NCI-H524 treated with DMSO at 0.1 percent for 48 hours (cell line): Measurements from ENCODE around the gene RPL26.
A peak's percentile ranks its signal among the peaks of the same experiment; 100 is the strongest.

Source experiments
- DNase-seq: peaks from one replicate; lab custom pipeline; 2025; lab: John Stamatoyannopoulos, UW

Gene RPL26

DNA sequence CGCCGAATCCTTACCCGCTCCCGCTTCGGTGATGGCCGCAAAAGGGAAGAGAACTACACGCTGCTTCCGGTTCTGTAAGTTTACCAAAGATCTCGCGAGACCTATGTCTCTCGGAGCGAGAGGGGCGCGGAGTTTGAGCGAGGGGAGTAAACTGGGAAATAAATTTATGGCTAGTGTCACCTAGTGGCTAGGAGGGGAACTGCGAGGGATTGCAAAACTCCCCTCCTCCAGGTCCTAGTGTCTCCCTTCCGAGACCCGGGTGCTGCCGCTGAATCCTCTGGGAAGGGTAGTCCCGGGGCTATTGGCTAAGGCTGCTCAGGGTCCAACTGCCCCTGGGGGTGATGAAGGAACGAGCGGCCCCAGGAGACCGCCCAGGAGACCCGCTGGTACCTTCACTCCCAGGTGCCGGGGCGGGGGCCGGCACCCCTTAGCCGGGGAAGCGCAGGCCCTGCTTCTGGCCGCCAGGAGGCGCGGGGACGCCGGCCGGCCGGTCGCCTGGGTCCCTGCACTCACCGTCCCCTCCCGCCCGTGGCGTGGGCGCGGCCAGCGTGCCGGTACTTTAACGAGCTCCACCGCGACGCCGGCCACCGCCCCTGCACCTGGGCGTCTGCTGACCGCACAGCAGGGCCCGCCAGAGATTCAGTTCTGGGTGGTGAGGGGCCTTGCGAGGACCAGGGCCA is at the start of gene RPL26:
Gene RPL26, minus strand, starts transcription at position 51 of the 680 bp plus-strand sequence. CDS start 883 bp downstream, outside the sequence.
- peak; percentile 58 for DNase-seq

- DNase-seq: no peak
Observed at GRCh38 chr17:8430966-8431365, 48.0 kb upstream of the RPL26 start.

GRCh38 chr17:8426802-8427201 is 43.8 kb upstream of the RPL26 start:
- DNase-seq: no peak

DNA sequence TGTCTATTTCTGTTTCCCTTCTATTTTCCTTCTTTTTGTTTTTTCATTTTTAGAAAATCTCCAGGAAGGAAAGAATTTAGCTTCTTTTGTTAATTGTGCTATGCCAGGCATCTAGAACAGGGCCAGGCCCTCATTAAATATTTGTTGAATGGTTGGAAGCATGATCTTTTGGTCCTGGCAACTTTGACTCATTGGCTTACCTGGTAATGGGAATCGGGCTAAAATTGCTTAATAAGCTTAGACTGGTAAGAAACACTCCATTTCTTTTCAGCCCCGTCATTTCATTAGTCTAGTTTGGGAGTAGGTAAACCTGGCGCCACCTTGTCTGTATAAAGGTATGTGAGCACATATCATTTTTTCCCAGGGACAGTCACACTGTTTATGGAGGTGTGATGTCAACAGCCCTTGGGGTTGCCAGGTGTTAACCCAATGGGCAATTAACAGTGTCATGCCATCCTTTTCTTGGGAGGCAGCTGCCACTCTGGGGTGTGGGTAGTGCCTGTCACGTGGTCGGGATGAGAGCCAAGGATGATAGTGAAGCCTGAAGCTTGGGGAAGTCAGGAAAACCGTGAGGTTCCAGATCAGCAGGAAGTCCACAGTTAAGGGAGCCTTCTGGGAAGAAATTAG is 43.2 kb upstream of the RPL26 start:
- DNase-seq: no peak

DNA sequence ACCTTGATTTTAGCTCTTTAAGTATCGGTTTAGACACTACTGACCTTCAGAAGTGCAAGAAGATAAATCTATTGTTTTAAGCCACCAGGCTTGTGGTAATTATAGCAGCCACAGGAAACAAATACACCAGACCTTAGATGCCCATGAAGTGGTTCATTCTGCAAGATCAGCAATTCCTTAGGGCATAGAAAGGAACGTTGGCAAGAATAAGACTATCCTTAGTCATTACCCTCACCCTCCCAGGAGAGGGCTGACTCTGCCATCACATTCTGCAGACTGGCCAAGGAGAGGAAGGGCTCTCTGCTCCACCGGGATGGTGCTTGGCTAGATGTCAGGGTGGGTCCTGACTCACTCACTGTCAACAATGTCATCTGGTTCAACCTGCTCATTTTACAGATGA is 38.6 kb upstream of the RPL26 start:
- no peak for DNase-seq

DNA sequence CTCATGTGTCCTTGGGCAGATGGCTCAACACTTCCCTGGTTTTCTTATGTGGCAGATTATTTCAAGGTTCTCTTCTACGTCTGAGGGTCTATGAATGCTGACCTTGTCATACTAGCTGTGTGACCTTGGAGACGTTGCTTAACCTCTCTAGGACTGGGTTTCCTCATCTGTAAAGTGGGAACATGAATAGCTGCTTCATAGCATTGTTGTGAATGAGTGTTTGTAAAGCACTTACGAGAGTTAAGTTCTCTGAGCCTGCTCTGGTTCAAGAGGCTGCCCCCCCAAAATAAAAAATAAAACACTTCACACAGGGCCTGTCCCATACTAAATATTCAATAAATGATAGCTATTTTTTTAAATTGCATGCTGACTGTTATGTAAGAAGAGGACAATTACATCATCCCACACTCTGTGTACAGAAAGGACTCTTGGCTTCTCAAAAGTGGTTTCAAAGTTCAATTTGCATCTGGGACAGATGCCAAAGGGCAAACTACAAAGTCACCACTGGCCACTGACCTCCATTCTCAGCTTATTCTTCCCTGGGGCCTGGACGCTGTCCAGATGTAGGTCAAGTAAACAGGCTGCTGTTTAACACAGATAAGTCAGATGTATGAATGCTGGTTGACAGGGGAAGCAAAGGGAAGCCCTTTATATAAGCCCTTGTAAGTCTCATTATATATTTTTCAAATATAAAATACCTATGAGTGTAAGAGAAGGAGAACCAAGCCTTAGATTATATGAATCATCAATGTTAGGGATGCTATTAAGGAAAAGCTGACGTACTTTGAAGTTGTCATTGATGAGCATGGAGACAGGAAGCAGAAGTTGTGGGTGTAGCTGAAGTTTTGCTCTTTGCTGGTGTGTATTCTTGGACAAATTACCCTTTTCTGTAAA is 37.3 kb upstream of the RPL26 start:
- no peak for DNase-seq

GRCh38 chr17:8419305-8419704 is 36.3 kb upstream of the RPL26 start:
- DNase-seq: no peak

DNA sequence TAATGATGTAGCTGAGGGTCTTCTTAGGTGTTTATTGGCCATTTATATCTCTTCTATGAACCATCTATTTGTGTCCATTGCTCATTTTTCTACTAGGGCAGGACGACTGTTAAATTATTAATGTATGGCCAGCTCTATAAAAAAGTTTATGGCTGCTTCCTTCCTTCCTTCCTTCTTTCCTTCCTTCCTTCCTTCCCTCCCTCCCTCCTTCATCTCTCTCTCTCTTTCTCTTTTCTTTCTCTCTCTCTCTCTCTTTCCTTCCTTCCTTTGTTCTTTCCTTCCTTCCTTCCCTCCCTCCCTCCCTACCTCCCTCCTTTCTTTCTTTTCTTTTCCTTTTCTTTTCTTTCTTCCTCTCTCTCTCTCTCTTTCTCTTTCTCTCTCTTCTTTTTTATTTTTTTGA is 35.5 kb upstream of the RPL26 start:
- DNase-seq: no peak

DNA sequence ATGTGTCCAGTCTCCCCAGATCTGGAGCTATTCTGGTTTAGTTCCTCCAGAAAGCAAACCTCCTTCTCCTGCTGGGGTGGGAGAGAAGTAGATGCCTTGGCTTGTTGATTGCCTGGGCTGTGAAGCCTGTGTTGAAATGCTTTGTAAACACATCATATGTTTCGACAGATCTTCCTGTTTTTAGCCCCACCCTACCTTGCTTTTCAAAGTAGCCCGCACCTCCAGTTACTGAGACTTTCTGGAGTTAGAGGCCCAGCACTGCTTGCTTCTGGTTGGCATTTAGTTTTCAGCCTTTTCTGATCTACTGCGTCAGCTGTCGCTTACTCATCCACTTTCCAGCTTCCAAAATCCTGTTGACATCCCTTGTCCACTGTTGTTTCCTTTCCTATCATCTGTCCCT is 34.8 kb upstream of the RPL26 start:
- DNase-seq: no peak

DNA sequence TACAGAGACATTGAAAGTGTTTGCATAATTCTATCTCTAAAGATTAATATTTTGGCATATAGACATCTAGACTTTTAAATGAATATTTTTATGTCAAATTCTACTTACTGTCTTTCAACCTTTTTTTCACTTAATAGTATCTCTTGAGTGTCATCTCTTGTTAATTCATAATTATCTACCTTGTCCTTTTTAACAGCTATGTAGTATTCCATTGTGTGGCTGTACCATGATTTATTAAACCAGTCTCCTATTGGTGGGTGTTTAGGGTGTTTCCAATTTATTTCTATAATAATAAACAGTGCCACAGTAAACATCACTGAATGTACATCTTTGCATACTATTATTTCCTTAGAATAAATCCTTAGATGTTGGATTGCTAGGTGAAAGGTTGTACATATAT is 30.9 kb upstream of the RPL26 start:
- no peak for DNase-seq

DNA sequence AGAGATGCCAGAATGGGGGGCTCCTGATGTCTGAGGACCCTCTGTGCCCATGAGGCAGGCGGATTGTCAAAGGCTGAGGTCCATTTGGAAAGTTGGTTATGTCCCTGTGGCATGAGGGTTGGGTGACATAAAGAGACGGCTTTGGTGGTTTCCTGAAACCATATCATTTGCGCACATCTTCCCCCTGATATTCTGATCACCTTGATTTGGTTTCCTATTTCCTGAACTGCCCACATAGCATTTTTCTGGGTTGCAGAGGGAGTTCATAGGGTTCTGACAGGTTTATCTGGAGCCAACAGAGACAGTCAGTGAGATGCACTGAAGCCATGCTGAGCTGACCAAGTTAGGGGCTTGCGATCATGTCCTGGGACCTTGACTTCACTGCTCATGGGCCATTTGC is 30.3 kb upstream of the RPL26 start:
- no peak for DNase-seq

- DNase-seq: no peak
Observed at GRCh38 chr17:8412089-8412488, 29.1 kb upstream of the RPL26 start.

DNA sequence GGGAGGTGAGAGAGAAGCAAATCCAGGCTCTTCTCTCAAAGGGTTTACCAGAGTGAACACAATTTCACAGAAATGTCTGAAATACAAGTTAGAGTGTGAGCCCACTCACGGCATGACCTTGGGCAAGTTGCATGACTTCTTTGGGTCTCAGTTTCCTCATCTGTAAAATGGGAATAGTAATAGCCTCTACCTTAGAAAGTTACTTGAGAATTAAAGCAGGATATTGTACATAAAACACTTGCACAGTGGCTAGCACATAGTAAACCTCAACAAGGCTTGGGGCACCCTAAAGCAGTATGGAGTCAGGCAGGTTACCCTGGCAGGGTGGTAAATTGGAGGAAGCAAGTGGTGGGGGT is 27.9 kb upstream of the RPL26 start:
- DNase-seq: no peak

DNA sequence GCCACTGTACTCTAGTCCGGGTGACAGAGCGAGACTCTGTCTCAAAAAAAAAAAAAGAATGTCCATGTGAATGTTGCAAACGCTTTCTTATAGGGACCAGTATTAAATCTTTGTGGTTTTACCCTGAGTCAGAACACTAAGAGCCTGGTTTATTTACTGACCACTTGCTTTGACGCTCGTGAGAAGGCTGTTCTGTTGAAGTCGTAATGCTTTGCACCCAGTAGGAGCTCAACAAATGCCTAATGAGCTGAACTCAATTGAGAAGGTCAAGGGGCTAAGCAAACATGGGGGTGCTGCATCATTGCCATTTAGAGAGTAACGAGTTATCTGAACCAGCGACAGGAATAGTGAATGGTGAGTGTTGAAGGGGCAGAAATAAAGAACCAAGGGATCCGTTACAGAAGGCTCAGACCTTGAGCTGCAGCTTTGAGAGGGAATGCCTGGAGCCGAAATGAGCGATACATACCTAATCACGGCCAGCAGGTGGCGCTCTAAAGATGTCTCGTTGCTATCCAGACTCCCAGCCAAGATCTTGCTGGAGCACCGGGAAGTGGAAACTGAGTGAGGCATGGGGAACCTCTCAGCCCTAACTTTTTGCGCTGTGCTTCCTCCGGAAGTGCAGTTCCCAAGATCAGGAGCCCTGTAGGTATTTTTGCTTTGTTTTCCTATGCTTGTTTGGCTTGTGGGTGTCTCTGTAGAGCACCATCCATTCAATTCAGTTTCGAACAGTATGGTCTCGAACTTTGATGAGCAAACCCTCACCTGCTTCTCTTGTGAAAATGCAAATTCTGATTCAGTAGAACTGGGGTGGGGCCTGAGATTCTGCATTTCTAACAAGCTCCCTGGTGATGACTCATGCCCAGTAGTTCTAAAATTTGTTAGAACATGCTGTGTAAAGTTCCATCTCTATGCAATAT is 27.2 kb upstream of the RPL26 start:
- DNase-seq: no peak

- no peak for DNase-seq
Observed at GRCh38 chr17:8408371-8408770, 25.4 kb upstream of the RPL26 start.

DNA sequence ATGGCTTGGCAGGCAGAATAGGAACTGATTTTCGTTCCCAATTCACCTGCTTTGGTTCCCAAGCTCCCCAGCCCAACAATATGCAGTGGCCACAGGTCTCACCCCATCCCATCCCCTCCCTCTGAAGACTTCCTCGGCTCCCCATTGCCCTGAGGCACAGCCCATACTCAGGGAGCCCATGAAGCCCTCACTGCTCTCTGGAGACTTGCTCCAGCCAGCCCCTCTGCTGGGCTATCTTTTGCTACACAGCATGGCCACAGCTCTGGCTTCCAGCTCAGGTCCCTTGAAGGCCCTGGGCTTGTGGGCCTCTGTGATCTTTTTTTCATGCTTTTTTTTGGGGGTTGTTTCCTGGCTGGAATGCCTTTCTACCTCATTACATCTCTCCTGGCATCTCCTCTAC is 23.2 kb upstream of the RPL26 start:
- DNase-seq: no peak

DNA sequence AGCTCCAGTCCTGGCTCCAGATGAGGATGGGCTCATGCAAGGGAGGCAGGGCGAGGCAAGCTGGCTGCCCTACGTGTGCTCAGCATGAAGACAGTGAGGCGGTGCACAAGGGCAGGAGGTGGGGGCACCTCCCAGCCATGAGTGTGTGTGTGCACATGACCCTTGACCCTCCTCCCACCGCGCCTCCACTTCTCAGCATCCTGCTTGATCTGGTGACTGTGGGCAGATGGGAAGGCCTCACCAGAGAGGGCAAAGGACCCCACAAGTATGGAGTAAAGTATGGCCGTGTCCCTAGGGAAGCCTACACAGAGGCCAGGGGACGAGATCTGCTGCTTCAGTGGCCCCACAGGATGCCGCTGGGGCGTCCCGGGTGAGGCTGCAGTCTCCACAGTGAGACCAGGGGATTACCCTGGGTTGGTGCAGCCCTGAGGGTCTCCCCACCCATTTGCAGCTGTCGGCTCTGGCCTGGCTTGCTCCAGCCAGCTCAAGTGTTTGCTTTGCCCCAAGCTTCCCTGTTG is 22.6 kb upstream of the RPL26 start:
- no peak for DNase-seq

DNA sequence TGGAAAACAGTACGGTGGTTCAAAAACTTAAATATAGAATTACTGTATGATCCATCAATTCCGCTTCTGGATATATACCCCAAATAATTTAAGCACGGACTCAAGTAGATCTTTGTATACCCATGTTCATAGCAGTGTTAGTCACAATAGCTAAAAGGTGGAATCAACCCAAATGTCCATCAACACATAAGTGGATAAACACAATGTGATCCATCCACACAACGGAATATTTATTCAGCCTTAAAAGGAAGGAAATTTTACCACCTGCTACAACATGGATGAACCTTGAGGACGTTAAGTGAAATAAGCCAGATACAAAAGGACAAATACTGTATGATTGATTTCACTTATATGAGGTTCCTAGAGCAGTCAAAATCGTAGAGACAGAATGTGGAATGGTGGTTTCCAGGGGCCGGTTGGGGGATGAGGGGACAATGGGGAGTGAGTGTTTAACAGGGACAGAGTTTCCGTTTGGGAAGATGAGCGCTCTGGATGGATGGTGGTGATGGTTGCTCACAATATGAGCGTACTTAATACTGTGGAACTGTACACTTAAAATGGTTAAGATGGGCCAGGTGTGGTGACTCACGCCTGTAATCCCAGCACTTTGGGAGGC is 20.0 kb upstream of the RPL26 start:
- DNase-seq: no peak

DNA sequence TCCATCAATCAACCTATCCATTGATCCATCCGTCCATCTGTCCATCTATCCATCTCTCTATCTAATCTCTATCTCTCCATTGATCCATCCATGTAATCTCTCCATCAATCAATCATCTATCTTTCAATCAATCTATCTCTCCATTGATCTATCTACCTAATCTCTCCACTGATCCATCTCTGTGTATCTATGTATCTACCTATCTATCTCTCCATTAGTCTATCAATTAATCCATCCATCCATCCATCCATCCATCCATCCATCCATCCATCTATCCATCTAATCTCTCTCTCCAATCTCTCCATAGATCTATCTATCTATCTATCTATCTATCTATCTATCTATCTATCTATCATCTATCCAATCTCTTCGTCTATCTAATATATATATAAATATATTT is 18.1 kb upstream of the RPL26 start:
- no peak for DNase-seq

DNA sequence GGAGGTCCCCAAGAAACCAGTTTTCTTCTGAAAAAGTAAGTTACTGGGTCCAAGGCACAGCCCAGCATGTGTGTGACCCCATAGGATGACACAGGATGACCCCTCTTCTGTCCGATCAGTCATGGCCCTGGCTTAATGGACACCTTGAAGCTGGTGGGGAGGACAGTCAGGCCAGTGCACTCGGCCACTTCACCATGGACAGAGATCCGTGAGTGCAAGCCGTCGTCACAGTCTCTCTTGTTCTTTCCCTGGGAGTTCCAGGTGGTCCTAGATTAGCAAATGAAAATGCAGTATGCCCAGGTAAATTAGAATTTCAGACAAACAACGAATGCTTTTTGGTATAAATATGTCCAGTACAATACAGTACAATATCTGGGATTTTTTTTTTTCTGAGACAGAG is 16.0 kb upstream of the RPL26 start:
- no peak for DNase-seq

DNA sequence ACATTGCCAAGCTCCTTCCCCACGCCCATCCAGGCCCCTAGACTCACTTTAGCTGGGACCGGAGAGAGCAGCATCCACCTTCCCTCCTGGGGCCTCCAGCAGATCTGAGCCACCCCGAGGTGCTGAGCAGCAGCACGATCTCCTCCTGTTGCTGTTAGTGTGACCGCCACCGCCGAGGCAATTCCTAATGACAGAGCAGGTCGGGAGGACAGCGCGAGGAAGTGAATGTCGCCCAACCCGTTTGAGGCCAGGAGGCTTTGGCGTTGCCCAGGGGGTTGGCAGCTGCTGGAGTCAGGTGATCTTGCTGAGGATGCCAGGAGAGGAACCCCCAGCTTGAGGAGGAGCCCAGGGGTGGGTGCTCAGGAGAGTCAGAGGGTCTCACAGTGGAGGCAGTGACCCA is 14.6 kb upstream of the RPL26 start, which contains the start of gene RNF222:
Gene RNF222, minus strand, starts transcription at position 192 of the 400 bp plus-strand sequence. CDS start 4,366 bp downstream, outside the sequence.
- no peak for DNase-seq
